CD4-positive, CD25-positive, alpha-beta regulatory T cell (primary cell): ENCODE data around the gene MAPKAP1. TPM values are rescaled to one million over a fixed set of nuclear protein-coding genes. Genes with fewer than 3 reads are reported as not detected.
"Not testable (repeated sequence)": the region's sequence is repeated elsewhere in the genome, so short reads cannot be mapped to it uniquely, and the experiment has no call there.

ENCODE experiments used
- ATAC-seq, 2 donors: fragments of 150-1000 bp; cut with Tn5 transposase; one replicate each; pipeline ENCODE4 v1.10.0; 2021; ENCODE audit warnings: low read depth in 2 of 2, moderate number of reproducible peaks in 2 of 2, moderate library complexity in 1 of 2
- DNase-seq, 3 donors: peaks; one replicate each; pipeline versions ENCODE4 v3.0.0 to v3.0.0-alpha.2; 2012 to 2022; ENCODE audit warnings: mixed read lengths in 1 of 3
- H3K27ac ChIP-seq: one replicate; pipeline ENCODE4 v1.7.0; 2013; ENCODE audit warnings: mild to moderate bottlenecking, low read length; ENCODE audit not compliant: insufficient read depth, poor library complexity, severe bottlenecking
- H3K27me3 ChIP-seq: one replicate; pipeline ENCODE4 v1.7.0; 2013; ENCODE audit warnings: low read length; ENCODE audit not compliant: control insufficient read depth, insufficient read depth
- H3K36me3 ChIP-seq: one replicate; pipeline ENCODE4 v1.7.0; 2013; ENCODE audit warnings: mild to moderate bottlenecking, low read length, moderate library complexity; ENCODE audit not compliant: control insufficient read depth, insufficient read depth
- H3K4me1 ChIP-seq: 2 replicates; pipeline ENCODE4 v1.7.0; 2013; ENCODE audit warnings: mild to moderate bottlenecking, low read length; ENCODE audit not compliant: insufficient read depth, control insufficient read depth, poor library complexity, severe bottlenecking
- H3K4me3 ChIP-seq: one replicate; pipeline ENCODE4 v1.7.0; 2013; ENCODE audit warnings: low read depth, mild to moderate bottlenecking, low read length, moderate library complexity
- H3K9me3 ChIP-seq, 2 experiments: 1 replicate in 1 of 2; 2 replicates in 1 of 2; pipeline ENCODE4 v1.7.0; 2013; ENCODE audit warnings: low read length in 2 of 2, mild to moderate bottlenecking in 1 of 2, moderate library complexity in 1 of 2; ENCODE audit not compliant: control insufficient read depth in 2 of 2
- H3K27ac Mint-ChIP-seq, 3 donors: one replicate each; pipeline ENCODE4 v1.8.0; 2020 to 2022; ENCODE audit warnings: mild to moderate bottlenecking in 3 of 3, mixed read lengths in 3 of 3, moderate library complexity in 2 of 3
- H3K27me3 Mint-ChIP-seq: one replicate; pipeline ENCODE4 v1.8.0; 2022; ENCODE audit warnings: mild to moderate bottlenecking, mixed read lengths
- H3K36me3 Mint-ChIP-seq: one replicate; pipeline ENCODE4 v1.8.0; 2020; ENCODE audit warnings: mixed read lengths
- H3K4me1 Mint-ChIP-seq, 4 donors: one replicate each; pipeline ENCODE4 v1.8.0; 2020 to 2022; ENCODE audit warnings: mixed read lengths in 4 of 4, mild to moderate bottlenecking in 1 of 4
- H3K4me3 Mint-ChIP-seq, 4 donors: one replicate each; pipeline ENCODE4 v1.8.0; 2020 to 2022; ENCODE audit warnings: mild to moderate bottlenecking in 4 of 4, mixed read lengths in 4 of 4, moderate library complexity in 3 of 4
- H3K9me3 Mint-ChIP-seq, 7 donors: one replicate each; pipeline ENCODE4 v1.8.0; 2020 to 2022; ENCODE audit warnings: mixed read lengths in 7 of 7, mild to moderate bottlenecking in 3 of 7, moderate library complexity in 2 of 7
- polyA plus RNA-seq, 4 donors: library from polyadenylated mRNA; unstranded; fragments of 300-500 nt; fragmentation: Illumina TruSeq; gene quantifications; one replicate each; pipeline ENCODE4 v1.2.3, GENCODE V29; 2021
- total RNA-seq: library from RNA; stranded (reverse); gene quantifications from one replicate; pipeline ENCODE4 v1.2.3, GENCODE V29; 2022

Gene MAPKAP1
- total and polyA plus RNA-seq, 5 donors from 2014 or later = 40.8 to 53.2 (median 47.3) TPM

- Histone ChIP-seq H3K4me1 (peaks cover 13% of the 10 kb centered on the region), H3K36me3 (no peaks in the 10 kb centered on the region), H3K4me3 (no peak overlapping the region), H3K27me3 (no peaks in the 10 kb centered on the region), H3K27ac (no peak overlapping the region), H3K9me3 (no peaks in the 10 kb centered on the region)
- DNase-seq = no peak
- peak overlapping the region in 2 of 4 donors; percentile 26 to 61 for H3K4me3 Mint-ChIP-seq
- ATAC-seq = no peak
- H3K27me3 Mint-ChIP-seq = peaks cover 25% of the 10 kb centered on the region
- H3K36me3 Mint-ChIP-seq = no peaks in the 10 kb centered on the region
- H3K27ac Mint-ChIP-seq = no peak overlapping the region
- peaks cover 0 to 4% (median 0%) of the 10 kb centered on the region in 7 donors for H3K9me3 Mint-ChIP-seq
- H3K4me1 Mint-ChIP-seq = peaks cover 6 to 20% (median 7%) of the 10 kb centered on the region in 4 donors
Observed at GRCh38 chr9:125405938-125406809, 300.8 kb downstream of the MAPKAP1 start.

GRCh38 chr9:125404733-125405132, 302.3 kb downstream of the MAPKAP1 start:
- ATAC-seq (no peak), DNase-seq (no peak)
- Mint-ChIP-seq H3K9me3 (peaks cover 0 to 4% (median 0%) of the 10 kb centered on the region in 7 donors), H3K27me3 (peaks cover 22% of the 10 kb centered on the region), H3K4me3 (no peak overlapping the region), H3K36me3 (no peaks in the 10 kb centered on the region), H3K27ac (no peak overlapping the region), H3K4me1 (peaks cover 1 to 18% (median 5%) of the 10 kb centered on the region in 4 donors)
- Histone ChIP-seq H3K4me3 (no peak overlapping the region), H3K27ac (no peak overlapping the region), H3K9me3 (no peaks in the 10 kb centered on the region), H3K27me3 (no peaks in the 10 kb centered on the region), H3K36me3 (no peaks in the 10 kb centered on the region), H3K4me1 (peaks cover 13% of the 10 kb centered on the region)

- H3K27me3 ChIP-seq = no peaks in the 10 kb centered on the region
- H3K9me3 Mint-ChIP-seq = peaks cover 0 to 2% (median 0%) of the 10 kb centered on the region in 7 donors
- H3K9me3 ChIP-seq = no peaks in the 10 kb centered on the region
- no peaks in the 10 kb centered on the region for H3K4me1 ChIP-seq
- ATAC-seq (no peak), DNase-seq (no peak)
- no peak overlapping the region for H3K4me3 ChIP-seq
- H3K27me3 Mint-ChIP-seq = peaks cover 4% of the 10 kb centered on the region
- H3K36me3 ChIP-seq = no peaks in the 10 kb centered on the region
- no peak overlapping the region for H3K27ac ChIP-seq
- peaks cover 0 to 4% (median 0%) of the 10 kb centered on the region in 4 donors for H3K4me1 Mint-ChIP-seq
- H3K4me3 Mint-ChIP-seq = no peak overlapping the region
- no peak overlapping the region for H3K27ac Mint-ChIP-seq
- no peaks in the 10 kb centered on the region for H3K36me3 Mint-ChIP-seq
Observed at GRCh38 chr9:125400725-125401716, 306.0 kb downstream of the MAPKAP1 start.

GRCh38 chr9:125400232-125400631, 306.8 kb downstream of the MAPKAP1 start:
- not testable (repeated sequence) for H3K4me3 Mint-ChIP-seq, ATAC-seq, H3K9me3 Mint-ChIP-seq, H3K27ac ChIP-seq, H3K36me3 ChIP-seq, H3K4me1 Mint-ChIP-seq, DNase-seq, H3K4me1 ChIP-seq, H3K36me3 Mint-ChIP-seq, H3K9me3 ChIP-seq, H3K27me3 ChIP-seq, H3K4me3 ChIP-seq, H3K27me3 Mint-ChIP-seq
- H3K27ac Mint-ChIP-seq = peak overlapping the region in 1 of 3 donors; percentile 4

- no peaks in the 10 kb centered on the region for H3K9me3 ChIP-seq
- DNase-seq (no peak), ATAC-seq (no peak)
- H3K27me3 Mint-ChIP-seq = peaks cover 4% of the 10 kb centered on the region
- no peaks in the 10 kb centered on the region for H3K4me1 Mint-ChIP-seq
- H3K4me3 ChIP-seq = no peak overlapping the region
- H3K27me3 ChIP-seq = no peaks in the 10 kb centered on the region
- no peak overlapping the region for H3K27ac ChIP-seq
- no peaks in the 10 kb centered on the region for H3K4me1 ChIP-seq
- H3K4me3 Mint-ChIP-seq = no peak overlapping the region
- no peaks in the 10 kb centered on the region for H3K36me3 ChIP-seq
- H3K27ac Mint-ChIP-seq = no peak overlapping the region
- peaks cover 3% of the 10 kb centered on the region for H3K36me3 Mint-ChIP-seq
- H3K9me3 Mint-ChIP-seq = peaks cover 0 to 2% (median 0%) of the 10 kb centered on the region in 7 donors
Observed at GRCh38 chr9:125399666-125400065, 307.3 kb downstream of the MAPKAP1 start.

GRCh38 chr9:125399165-125399564, 307.8 kb downstream of the MAPKAP1 start:
- H3K27ac Mint-ChIP-seq = no peak overlapping the region
- H3K4me3 ChIP-seq = no peak overlapping the region
- H3K27ac ChIP-seq = no peak overlapping the region
- peaks cover 0 to 2% (median 0%) of the 10 kb centered on the region in 7 donors for H3K9me3 Mint-ChIP-seq
- H3K27me3 ChIP-seq = no peaks in the 10 kb centered on the region
- no peak overlapping the region for H3K4me3 Mint-ChIP-seq
- ATAC-seq = no peak
- DNase-seq = no peak
- H3K4me1 ChIP-seq = no peaks in the 10 kb centered on the region
- H3K27me3 Mint-ChIP-seq = peaks cover 4% of the 10 kb centered on the region
- H3K36me3 ChIP-seq = no peaks in the 10 kb centered on the region
- no peaks in the 10 kb centered on the region for H3K9me3 ChIP-seq
- H3K36me3 Mint-ChIP-seq = peaks cover 3% of the 10 kb centered on the region
- H3K4me1 Mint-ChIP-seq = no peaks in the 10 kb centered on the region

GRCh38 chr9:125398243-125398642, 308.8 kb downstream of the MAPKAP1 start:
- Histone ChIP-seq H3K4me1 (no peaks in the 10 kb centered on the region), H3K27me3 (no peaks in the 10 kb centered on the region), H3K9me3 (no peaks in the 10 kb centered on the region), H3K36me3 (no peaks in the 10 kb centered on the region), H3K27ac (no peak overlapping the region), H3K4me3 (no peak overlapping the region)
- DNase-seq (no peak), ATAC-seq (no peak)
- Mint-ChIP-seq H3K36me3 (peaks cover 3% of the 10 kb centered on the region), H3K4me1 (no peaks in the 10 kb centered on the region), H3K4me3 (no peak overlapping the region), H3K27me3 (peaks cover 4% of the 10 kb centered on the region), H3K27ac (no peak overlapping the region), H3K9me3 (peaks cover 0 to 2% (median 0%) of the 10 kb centered on the region in 7 donors)
